Measurements from ENCODE around the gene KLHL3. TPM values are rescaled to one million over a fixed set of nuclear protein-coding genes. Genes with fewer than 3 reads are reported as not detected.

The KLHL3 gene
- total RNA-seq, 2 experiments from 2014 or later, result 16.3 to 21.2 TPM

- POLR2A ChIA-PET, result no interaction called here
- Mint-ChIP-seq H3K27me3 (peaks cover 14% of the 10 kb centered on the region), H3K36me3 (no peaks in the 10 kb centered on the region), H3K4me1 (peaks cover 3% of the 10 kb centered on the region), H3K4me3 (no peak overlapping the region), H3K9me3 (no peaks in the 10 kb centered on the region), H3K27ac (no peak overlapping the region)
- ATAC-seq (ENCODE audit: low read depth) (no peak), DNase-seq (no peak)
Observed at GRCh38 chr5:137572042-137572695, 163.7 kb downstream of the KLHL3 start.

GRCh38 chr5:137570070-137570469 lies 165.8 kb downstream of the KLHL3 start:
- peaks cover 1% of the 10 kb centered on the region for H3K36me3 Mint-ChIP-seq
- DNase-seq (no peak), ATAC-seq (ENCODE audit: low read depth) (no peak)
- POLR2A ChIA-PET, result no interaction called here
- H3K27ac Mint-ChIP-seq, result no peak overlapping the region
- no peaks in the 10 kb centered on the region for H3K4me1 Mint-ChIP-seq
- H3K9me3 Mint-ChIP-seq, result no peaks in the 10 kb centered on the region
- H3K27me3 Mint-ChIP-seq, result peaks cover 21% of the 10 kb centered on the region
- H3K4me3 Mint-ChIP-seq, result no peak overlapping the region

Small RNA genes lying within 50 kb of the gene (microRNA-seq; reads per million reads assigned to microRNA genes)
- gene MIR874, result 373 reads per million, percentile 71 among the genes with 10 or more reads in this experiment

Other genes starting within 250 kb of the KLHL3 start
- gene SPOCK1, start 236.8 kb downstream of the KLHL3 start, total RNA-seq, result not detected
- gene HNRNPA0, start 18.3 kb upstream of the KLHL3 start, total RNA-seq, result 10 to 100 TPM; 31.4 to 31.7 TPM
- gene MYOT, start 131.8 kb upstream of the KLHL3 start, total RNA-seq, result not detected
- gene PKD2L2, start 153.4 kb upstream of the KLHL3 start, total RNA-seq, result not detected